ENCODE results near the gene KERA.
A peak's percentile ranks its signal among the peaks of the same experiment; 100 is the strongest.

The KERA gene

GRCh38 chr12:91052026-91052425 is 5.8 kb downstream of the KERA start:
- TF ChIP-seq CTCF (IDR thresholded peaks at IDR 0.05; ENCODE audit: low read length) (no peak), EZH2phosphoT487 (IDR thresholded peaks at IDR 0.05; ENCODE audit: low read length) (no peak), EZH2 (optimal IDR thresholded peaks at IDR 0.05; ENCODE audit: low read depth, low read length) (no peak)
- no peaks in the 10 kb centered on the region for H3F3A ChIP-seq (ENCODE audit: insufficient read depth, low read length)
- no peak overlapping the region for H3K27ac ChIP-seq (ENCODE audit: low read length)
- H2AFZ ChIP-seq (ENCODE audit: low read length): no peak overlapping the region
- no peaks in the 10 kb centered on the region for H3K27me3 ChIP-seq (replicated peaks; ENCODE audit: insufficient read depth, low read length)
- H3K4me3 ChIP-seq (ENCODE audit: low read length): no peak overlapping the region
- H3K9me2 ChIP-seq (replicated peaks; ENCODE audit: insufficient read depth, low read length): no peaks in the 10 kb centered on the region
- H3K4me2 ChIP-seq (ENCODE audit: low read depth, low read length): no peak overlapping the region
- no peaks in the 10 kb centered on the region for H4K20me1 ChIP-seq (ENCODE audit: insufficient read depth, low read length)
- H3K9ac ChIP-seq (ENCODE audit: low read length): no peak overlapping the region
- H3K79me2 ChIP-seq (ENCODE audit: low read length): no peaks in the 10 kb centered on the region
- no peaks in the 10 kb centered on the region for H3K4me1 ChIP-seq (ENCODE audit: low read length)
- no peaks in the 10 kb centered on the region for H3K9me3 ChIP-seq (replicated peaks; ENCODE audit: insufficient read depth, low read length)
- H3K36me3 ChIP-seq (replicated peaks; ENCODE audit: insufficient read depth, low read length): no peaks in the 10 kb centered on the region
- DNase-seq: no peak

- no peak overlapping the region for H3K4me3 ChIP-seq (ENCODE audit: low read length)
- H3K36me3 ChIP-seq (replicated peaks; ENCODE audit: insufficient read depth, low read length): no peaks in the 10 kb centered on the region
- H3K27me3 ChIP-seq (replicated peaks; ENCODE audit: insufficient read depth, low read length): no peaks in the 10 kb centered on the region
- H3K4me2 ChIP-seq (ENCODE audit: low read depth, low read length): no peak overlapping the region
- TF ChIP-seq EZH2phosphoT487 (IDR thresholded peaks at IDR 0.05; ENCODE audit: low read length) (no peak), EZH2 (optimal IDR thresholded peaks at IDR 0.05; ENCODE audit: low read depth, low read length) (no peak), CTCF (IDR thresholded peaks at IDR 0.05; ENCODE audit: low read length) (no peak)
- no peaks in the 10 kb centered on the region for H3F3A ChIP-seq (ENCODE audit: insufficient read depth, low read length)
- no peak overlapping the region for H2AFZ ChIP-seq (ENCODE audit: low read length)
- no peak overlapping the region for H3K9ac ChIP-seq (ENCODE audit: low read length)
- DNase-seq: no peak
- no peaks in the 10 kb centered on the region for H3K9me3 ChIP-seq (replicated peaks; ENCODE audit: insufficient read depth, low read length)
- no peak overlapping the region for H3K27ac ChIP-seq (ENCODE audit: low read length)
- H4K20me1 ChIP-seq (ENCODE audit: insufficient read depth, low read length): no peaks in the 10 kb centered on the region
- H3K4me1 ChIP-seq (ENCODE audit: low read length): no peaks in the 10 kb centered on the region
- H3K79me2 ChIP-seq (ENCODE audit: low read length): no peaks in the 10 kb centered on the region
- no peaks in the 10 kb centered on the region for H3K9me2 ChIP-seq (replicated peaks; ENCODE audit: insufficient read depth, low read length)
Measured at GRCh38 chr12:91044586-91044985, 13.2 kb downstream of the KERA start.

- H3K4me3 ChIP-seq (ENCODE audit: low read length): no peak overlapping the region
- H3F3A ChIP-seq (ENCODE audit: insufficient read depth, low read length): no peaks in the 10 kb centered on the region
- H3K4me2 ChIP-seq (ENCODE audit: low read depth, low read length): no peak overlapping the region
- H3K27ac ChIP-seq (ENCODE audit: low read length): no peak overlapping the region
- no peaks in the 10 kb centered on the region for H3K79me2 ChIP-seq (ENCODE audit: low read length)
- peak; percentile 15 for DNase-seq
- no peaks in the 10 kb centered on the region for H3K9me3 ChIP-seq (replicated peaks; ENCODE audit: insufficient read depth, low read length)
- no peaks in the 10 kb centered on the region for H3K4me1 ChIP-seq (ENCODE audit: low read length)
- H3K9me2 ChIP-seq (replicated peaks; ENCODE audit: insufficient read depth, low read length): no peaks in the 10 kb centered on the region
- H4K20me1 ChIP-seq (ENCODE audit: insufficient read depth, low read length): no peaks in the 10 kb centered on the region
- H3K9ac ChIP-seq (ENCODE audit: low read length): no peak overlapping the region
- no peaks in the 10 kb centered on the region for H3K27me3 ChIP-seq (replicated peaks; ENCODE audit: insufficient read depth, low read length)
- TF ChIP-seq CTCF (IDR thresholded peaks at IDR 0.05; ENCODE audit: low read length): no peak
- H2AFZ ChIP-seq (ENCODE audit: low read length): no peak overlapping the region
- H3K36me3 ChIP-seq (replicated peaks; ENCODE audit: insufficient read depth, low read length): no peaks in the 10 kb centered on the region
Measured at GRCh38 chr12:91043408-91043807, 14.4 kb downstream of the KERA start.
